Astrocyte (in vitro differentiated cells and primary cell): ENCODE measurements around the gene ADM5. TPM values are rescaled to one million over a fixed set of nuclear protein-coding genes. Genes with fewer than 3 reads are reported as not detected.

Source experiments
- DNase-seq: peaks from one replicate; pipeline ENCODE4 v3.0.0-alpha.2; 2010; ENCODE audit warnings: low read depth
- FAIRE-seq: peaks from 2 replicates; lab custom pipeline; 2011; peaks lifted over from hg19 to GRCh38; lab: Jason Lieb, UNC
- H2AFZ ChIP-seq: 2 replicates; pipeline ENCODE4 v1.6.0; 2012; ENCODE audit warnings: low read depth, low read length, inconsistent platforms
- H3K27ac ChIP-seq: 2 replicates; pipeline ENCODE4 v1.5.1; 2011; ENCODE audit warnings: low read depth, low read length, inconsistent platforms
- H3K27me3 ChIP-seq: 2 replicates; pipeline ENCODE4 v1.6.0; 2011; ENCODE audit warnings: low read length, inconsistent platforms; ENCODE audit not compliant: insufficient read depth
- H3K36me3 ChIP-seq: 2 replicates; pipeline ENCODE4 v1.5.1; 2011; ENCODE audit warnings: low read length, inconsistent platforms; ENCODE audit not compliant: insufficient read depth
- H3K4me1 ChIP-seq: 2 replicates; pipeline ENCODE4 v1.5.1; 2011; ENCODE audit warnings: low read length, inconsistent platforms; ENCODE audit not compliant: insufficient read depth
- H3K4me2 ChIP-seq: 2 replicates; pipeline ENCODE4 v1.6.0; 2012; ENCODE audit warnings: low read length, inconsistent platforms
- H3K4me3 ChIP-seq: 2 replicates; pipeline ENCODE4 v1.5.1; 2011; ENCODE audit warnings: low read depth, mild to moderate bottlenecking, low read length, inconsistent platforms; ENCODE audit not compliant: insufficient read depth
- H3K79me2 ChIP-seq: 2 replicates; pipeline ENCODE4 v1.6.0; 2012; ENCODE audit warnings: mild to moderate bottlenecking, low read length, inconsistent platforms; ENCODE audit not compliant: insufficient read depth
- H3K9ac ChIP-seq: 2 replicates; pipeline ENCODE4 v1.6.0; 2012; ENCODE audit warnings: mild to moderate bottlenecking, low read length, inconsistent platforms
- H3K9me3 ChIP-seq: 2 replicates; pipeline ENCODE4 v1.5.1; 2012; ENCODE audit warnings: low read depth, mild to moderate bottlenecking, low read length, inconsistent platforms; ENCODE audit not compliant: insufficient read depth
- H4K20me1 ChIP-seq: 2 replicates; pipeline ENCODE4 v1.6.0; 2012; ENCODE audit warnings: low read length, inconsistent platforms; ENCODE audit not compliant: insufficient read depth
- H3K27ac Mint-ChIP-seq: one replicate; pipeline ENCODE4 v1.8.0; 2021; ENCODE audit warnings: mild to moderate bottlenecking, mixed read lengths; ENCODE audit not compliant: unreplicated experiment
- H3K27me3 Mint-ChIP-seq: one replicate; pipeline ENCODE4 v1.8.0; 2021; ENCODE audit warnings: low read depth, mixed read lengths; ENCODE audit not compliant: unreplicated experiment
- H3K36me3 Mint-ChIP-seq: one replicate; pipeline ENCODE4 v1.8.0; 2021; ENCODE audit warnings: low read depth, mixed read lengths; ENCODE audit not compliant: unreplicated experiment
- H3K4me1 Mint-ChIP-seq: one replicate; pipeline ENCODE4 v1.8.0; 2021; ENCODE audit warnings: low read depth, mixed read lengths; ENCODE audit not compliant: unreplicated experiment
- H3K4me3 Mint-ChIP-seq: one replicate; pipeline ENCODE4 v1.8.0; 2021; ENCODE audit warnings: mild to moderate bottlenecking, moderate library complexity, mixed read lengths; ENCODE audit not compliant: unreplicated experiment
- H3K9me3 Mint-ChIP-seq: one replicate; pipeline ENCODE4 v1.8.0; 2021; ENCODE audit warnings: mild to moderate bottlenecking, mixed read lengths; ENCODE audit not compliant: unreplicated experiment
- CTCF ChIP-seq: IDR thresholded peaks from 2 replicates; pipeline ENCODE4 v1.5.1; 2011; ENCODE audit warnings: low read depth, mild to moderate bottlenecking, inconsistent platforms, low read length, moderate library complexity; ENCODE audit not compliant: insufficient read depth
- EZH2 ChIP-seq: IDR thresholded peaks from 2 replicates; pipeline ENCODE4 v1.6.1; 2012; ENCODE audit warnings: mild to moderate bottlenecking, low read length, inconsistent platforms; ENCODE audit not compliant: insufficient read depth
- total RNA-seq: library from RNA; stranded (reverse); gene quantifications from 2 replicates; pipeline ENCODE4 v1.2.1, GENCODE V29; 2021

ADM5 gene
- total RNA-seq, 1 donor from 2014 or later: 1.6 TPM

GRCh38 chr19:49657493-49658138 lies 31.8 kb upstream of the ADM5 start:
- no peak for FAIRE-seq
- no peak overlapping the region for H2AFZ ChIP-seq
- peaks cover 65% of the 10 kb centered on the region for H4K20me1 ChIP-seq
- H3K36me3 ChIP-seq: peaks cover 25% of the 10 kb centered on the region
- no peaks in the 10 kb centered on the region for H3K4me1 Mint-ChIP-seq
- H3K9me3 ChIP-seq: peaks cover 4% of the 10 kb centered on the region
- H3K79me2 ChIP-seq: peaks cover 15% of the 10 kb centered on the region
- no peaks in the 10 kb centered on the region for H3K27me3 ChIP-seq
- no peak for TF ChIP-seq EZH2
- no peak for TF ChIP-seq CTCF
- no peak overlapping the region for H3K4me3 ChIP-seq
- DNase-seq: no peak
- no peak overlapping the region for H3K27ac Mint-ChIP-seq
- H3K9ac ChIP-seq: no peak overlapping the region
- H3K4me3 Mint-ChIP-seq: no peak overlapping the region
- H3K27ac ChIP-seq: no peak overlapping the region
- no peaks in the 10 kb centered on the region for H3K4me1 ChIP-seq
- no peaks in the 10 kb centered on the region for H3K9me3 Mint-ChIP-seq
- H3K27me3 Mint-ChIP-seq: no peaks in the 10 kb centered on the region
- H3K36me3 Mint-ChIP-seq: peaks cover 19% of the 10 kb centered on the region
- no peak overlapping the region for H3K4me2 ChIP-seq

GRCh38 chr19:49658139-49658517 lies 31.3 kb upstream of the ADM5 start:
- Histone ChIP-seq H4K20me1 (peaks cover 65% of the 10 kb centered on the region), H3K27me3 (no peaks in the 10 kb centered on the region), H3K9ac (no peak overlapping the region), H3K4me1 (no peaks in the 10 kb centered on the region), H2AFZ (no peak overlapping the region), H3K9me3 (peaks cover 4% of the 10 kb centered on the region), H3K4me2 (no peak overlapping the region), H3K4me3 (no peak overlapping the region), H3K36me3 (peaks cover 29% of the 10 kb centered on the region), H3K79me2 (peaks cover 16% of the 10 kb centered on the region), H3K27ac (no peak overlapping the region)
- Mint-ChIP-seq H3K27ac (no peak overlapping the region), H3K9me3 (no peaks in the 10 kb centered on the region), H3K4me1 (no peaks in the 10 kb centered on the region), H3K36me3 (peaks cover 24% of the 10 kb centered on the region), H3K4me3 (no peak overlapping the region), H3K27me3 (no peaks in the 10 kb centered on the region)
- TF ChIP-seq EZH2 (no peak), CTCF (no peak)
- FAIRE-seq (no peak), DNase-seq (no peak)
